Neural cell (in vitro differentiated cells): ENCODE measurements around the gene LARGE1. TPM values are rescaled to one million over a fixed set of nuclear protein-coding genes. Genes with fewer than 3 reads are reported as not detected.

Source experiments
- H2AFZ ChIP-seq: fragments of 200-600, 300-800 bp; sonication (generic), shearing (Covaris generic); 2 replicates; pipeline ENCODE4 v1.6.0; 2014; ENCODE audit warnings: low read depth, mild to moderate bottlenecking, antibody characterized with exemption, low read length, moderate library complexity
- H3F3A ChIP-seq: fragments of 200-600 bp; shearing (Covaris generic); 2 replicates; pipeline ENCODE4 v1.6.1; 2016; ENCODE audit warnings: mild to moderate bottlenecking, moderate library complexity, mixed read lengths, antibody characterized with exemption, low read length; ENCODE audit not compliant: insufficient read depth, poor library complexity, severe bottlenecking
- H3K27ac ChIP-seq: fragments of 200-600, 300-800 bp; sonication (generic), shearing (Covaris generic); 2 replicates; pipeline ENCODE4 v1.5.1; 2014; ENCODE audit warnings: mild to moderate bottlenecking, low read length, moderate library complexity
- H3K27me3 ChIP-seq: fragments of 300-800, 200-600 bp; sonication (generic), shearing (Covaris generic); 2 replicates; pipeline ENCODE4 v1.6.0; 2014; ENCODE audit warnings: mild to moderate bottlenecking, low read depth, low read length, moderate library complexity; ENCODE audit not compliant: insufficient read depth
- H3K36me3 ChIP-seq: fragments of 300-800, 200-600 bp; sonication (generic), shearing (Covaris generic); 2 replicates; pipeline ENCODE4 v1.5.1; 2014; ENCODE audit warnings: mild to moderate bottlenecking, antibody characterized with exemption, low read length, moderate library complexity; ENCODE audit not compliant: insufficient read depth
- H3K4me2 ChIP-seq: fragments of 300-800, 200-600 bp; sonication (generic), shearing (Covaris generic); 2 replicates; pipeline ENCODE4 v1.6.0; 2014; ENCODE audit warnings: mild to moderate bottlenecking, low read length
- H3K4me3 ChIP-seq: fragments of 300-800, 200-600 bp; sonication (generic), shearing (Covaris generic); 2 replicates; pipeline ENCODE4 v1.5.1; 2014; ENCODE audit warnings: mild to moderate bottlenecking, low read length, moderate library complexity
- H3K79me2 ChIP-seq: fragments of 200-600 bp; shearing (Covaris generic); replicated peaks from 2 replicates; pipeline ENCODE4 v1.6.0; 2014; ENCODE audit warnings: mild to moderate bottlenecking, low read length, moderate library complexity; ENCODE audit not compliant: insufficient read depth
- H3K9ac ChIP-seq: fragments of 300-800, 200-600 bp; sonication (generic), shearing (Covaris generic); 2 replicates; pipeline ENCODE4 v1.6.1; 2016; ENCODE audit warnings: mild to moderate bottlenecking, low read length, mixed read lengths
- H3K9me2 ChIP-seq: fragments of 200-600 bp; shearing (Covaris generic); 2 replicates; pipeline ENCODE4 v1.6.1; 2016; ENCODE audit warnings: mild to moderate bottlenecking, low read length, mixed read lengths; ENCODE audit not compliant: insufficient read depth
- H3K9me3 ChIP-seq: fragments of 200-600, 300-800 bp; sonication (generic), shearing (Covaris generic); 2 replicates; pipeline ENCODE4 v1.6.1; 2016; ENCODE audit warnings: mild to moderate bottlenecking, mixed run types, low read length, moderate library complexity, mixed read lengths
- H4K20me1 ChIP-seq: fragments of 200-600 bp; shearing (Covaris generic); 2 replicates; pipeline ENCODE4 v1.6.1; 2016; ENCODE audit warnings: mild to moderate bottlenecking, mixed run types; ENCODE audit not compliant: insufficient read depth
- EP300 ChIP-seq: fragments of 450-650 bp; conservative IDR thresholded peaks from 2 replicates; pipeline ENCODE4 v1.6.1; 2014; ENCODE audit warnings: antibody characterized with exemption, mild to moderate bottlenecking, moderate library complexity; ENCODE audit not compliant: poor library complexity, severe bottlenecking
- EZH2 ChIP-seq: fragments of 200-600, 300-800 bp; shearing (Covaris generic), sonication (generic); IDR thresholded peaks from 2 replicates; pipeline ENCODE4 v1.6.1; 2014; ENCODE audit warnings: antibody characterized with exemption, low read length, borderline replicate concordance, mild to moderate bottlenecking; ENCODE audit not compliant: insufficient read depth, poor library complexity, severe bottlenecking
- MXI1 ChIP-seq: fragments of 450-650 bp; conservative IDR thresholded peaks from 2 replicates; pipeline ENCODE4 v1.6.1; 2014; ENCODE audit warnings: antibody characterized with exemption, mild to moderate bottlenecking; ENCODE audit not compliant: poor library complexity, severe bottlenecking
- POLR2AphosphoS5 ChIP-seq: IDR thresholded peaks from 2 replicates; pipeline ENCODE4 v1.6.1; 2012
- RAD21 ChIP-seq: fragments of 450-650 bp; conservative IDR thresholded peaks from 2 replicates; pipeline ENCODE4 v1.6.1; 2014; ENCODE audit warnings: antibody characterized with exemption, mild to moderate bottlenecking, moderate library complexity
- SMC3 ChIP-seq: fragments of 450-650 bp; conservative IDR thresholded peaks from 2 replicates; pipeline ENCODE4 v1.6.1; 2014; ENCODE audit warnings: antibody characterized with exemption, mild to moderate bottlenecking, moderate library complexity; ENCODE audit not compliant: poor library complexity
- TAF1 ChIP-seq: IDR thresholded peaks from 2 replicates; pipeline ENCODE4 v1.6.1; 2012; ENCODE audit warnings: low read depth
- polyA plus RNA-seq: library from polyadenylated mRNA; depleted of rRNA; stranded (reverse); fragments of >200 nt; gene quantifications from 2 replicates; pipeline ENCODE4 v1.2.3, GENCODE V29; 2014
- TF ChIP-seq, protein P1 (sequence below): fragments of 450-650 bp; IDR thresholded peaks from 2 replicates; pipeline ENCODE4 v1.5.1; 2014; ENCODE audit warnings: antibody characterized with exemption, mild to moderate bottlenecking, moderate library complexity; ENCODE audit not compliant: poor library complexity, severe bottlenecking
- TF ChIP-seq, protein P2 (sequence below): IDR thresholded peaks from 2 replicates; pipeline ENCODE4 v1.6.1; 2012; ENCODE audit warnings: borderline replicate concordance

Gene LARGE1
- polyA plus RNA-seq, 1 donor from 2014 or later = 27.5 TPM

DNA sequence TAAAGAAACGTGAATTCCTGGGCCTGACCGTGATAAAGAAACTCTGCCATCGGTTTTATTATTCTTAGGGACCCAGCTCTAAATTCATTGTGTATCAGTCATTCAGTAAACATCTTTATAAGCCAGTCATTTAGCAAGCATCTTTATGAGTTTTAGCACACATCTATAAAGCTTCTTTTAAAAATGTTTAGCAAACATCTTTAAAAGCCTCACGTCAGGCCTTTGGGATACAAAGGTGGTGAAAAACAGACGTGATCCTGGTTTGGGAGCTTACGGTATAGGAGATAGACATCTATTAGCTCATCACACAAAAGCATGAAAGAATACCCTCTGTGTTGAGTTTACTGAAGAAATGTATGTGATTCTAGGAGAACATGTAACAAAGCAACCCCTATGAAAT, 320.2 kb downstream of the LARGE1 start:
- Histone ChIP-seq H3K27me3 (no peaks in the 10 kb centered on the region), H3K9ac (no peak overlapping the region), H2AFZ (no peak overlapping the region), H3K4me2 (no peak overlapping the region), H3F3A (no peaks in the 10 kb centered on the region), H3K27ac (no peak overlapping the region), H3K9me3 (no peaks in the 10 kb centered on the region), H3K36me3 (no peaks in the 10 kb centered on the region), H3K79me2 (no peaks in the 10 kb centered on the region), H3K9me2 (no peaks in the 10 kb centered on the region), H4K20me1 (no peaks in the 10 kb centered on the region), H3K4me3 (no peak overlapping the region)
- TF ChIP-seq SMC3 (no peak), RAD21 (no peak), MXI1 (no peak), TAF1 (no peak), POLR2AphosphoS5 (no peak), EZH2 (no peak), EP300 (no peak)
- TF ChIP-seq, protein P1, sequence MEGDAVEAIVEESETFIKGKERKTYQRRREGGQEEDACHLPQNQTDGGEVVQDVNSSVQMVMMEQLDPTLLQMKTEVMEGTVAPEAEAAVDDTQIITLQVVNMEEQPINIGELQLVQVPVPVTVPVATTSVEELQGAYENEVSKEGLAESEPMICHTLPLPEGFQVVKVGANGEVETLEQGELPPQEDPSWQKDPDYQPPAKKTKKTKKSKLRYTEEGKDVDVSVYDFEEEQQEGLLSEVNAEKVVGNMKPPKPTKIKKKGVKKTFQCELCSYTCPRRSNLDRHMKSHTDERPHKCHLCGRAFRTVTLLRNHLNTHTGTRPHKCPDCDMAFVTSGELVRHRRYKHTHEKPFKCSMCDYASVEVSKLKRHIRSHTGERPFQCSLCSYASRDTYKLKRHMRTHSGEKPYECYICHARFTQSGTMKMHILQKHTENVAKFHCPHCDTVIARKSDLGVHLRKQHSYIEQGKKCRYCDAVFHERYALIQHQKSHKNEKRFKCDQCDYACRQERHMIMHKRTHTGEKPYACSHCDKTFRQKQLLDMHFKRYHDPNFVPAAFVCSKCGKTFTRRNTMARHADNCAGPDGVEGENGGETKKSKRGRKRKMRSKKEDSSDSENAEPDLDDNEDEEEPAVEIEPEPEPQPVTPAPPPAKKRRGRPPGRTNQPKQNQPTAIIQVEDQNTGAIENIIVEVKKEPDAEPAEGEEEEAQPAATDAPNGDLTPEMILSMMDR = no peak
- TF ChIP-seq, protein P2, sequence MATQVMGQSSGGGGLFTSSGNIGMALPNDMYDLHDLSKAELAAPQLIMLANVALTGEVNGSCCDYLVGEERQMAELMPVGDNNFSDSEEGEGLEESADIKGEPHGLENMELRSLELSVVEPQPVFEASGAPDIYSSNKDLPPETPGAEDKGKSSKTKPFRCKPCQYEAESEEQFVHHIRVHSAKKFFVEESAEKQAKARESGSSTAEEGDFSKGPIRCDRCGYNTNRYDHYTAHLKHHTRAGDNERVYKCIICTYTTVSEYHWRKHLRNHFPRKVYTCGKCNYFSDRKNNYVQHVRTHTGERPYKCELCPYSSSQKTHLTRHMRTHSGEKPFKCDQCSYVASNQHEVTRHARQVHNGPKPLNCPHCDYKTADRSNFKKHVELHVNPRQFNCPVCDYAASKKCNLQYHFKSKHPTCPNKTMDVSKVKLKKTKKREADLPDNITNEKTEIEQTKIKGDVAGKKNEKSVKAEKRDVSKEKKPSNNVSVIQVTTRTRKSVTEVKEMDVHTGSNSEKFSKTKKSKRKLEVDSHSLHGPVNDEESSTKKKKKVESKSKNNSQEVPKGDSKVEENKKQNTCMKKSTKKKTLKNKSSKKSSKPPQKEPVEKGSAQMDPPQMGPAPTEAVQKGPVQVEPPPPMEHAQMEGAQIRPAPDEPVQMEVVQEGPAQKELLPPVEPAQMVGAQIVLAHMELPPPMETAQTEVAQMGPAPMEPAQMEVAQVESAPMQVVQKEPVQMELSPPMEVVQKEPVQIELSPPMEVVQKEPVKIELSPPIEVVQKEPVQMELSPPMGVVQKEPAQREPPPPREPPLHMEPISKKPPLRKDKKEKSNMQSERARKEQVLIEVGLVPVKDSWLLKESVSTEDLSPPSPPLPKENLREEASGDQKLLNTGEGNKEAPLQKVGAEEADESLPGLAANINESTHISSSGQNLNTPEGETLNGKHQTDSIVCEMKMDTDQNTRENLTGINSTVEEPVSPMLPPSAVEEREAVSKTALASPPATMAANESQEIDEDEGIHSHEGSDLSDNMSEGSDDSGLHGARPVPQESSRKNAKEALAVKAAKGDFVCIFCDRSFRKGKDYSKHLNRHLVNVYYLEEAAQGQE = no peak

DNA sequence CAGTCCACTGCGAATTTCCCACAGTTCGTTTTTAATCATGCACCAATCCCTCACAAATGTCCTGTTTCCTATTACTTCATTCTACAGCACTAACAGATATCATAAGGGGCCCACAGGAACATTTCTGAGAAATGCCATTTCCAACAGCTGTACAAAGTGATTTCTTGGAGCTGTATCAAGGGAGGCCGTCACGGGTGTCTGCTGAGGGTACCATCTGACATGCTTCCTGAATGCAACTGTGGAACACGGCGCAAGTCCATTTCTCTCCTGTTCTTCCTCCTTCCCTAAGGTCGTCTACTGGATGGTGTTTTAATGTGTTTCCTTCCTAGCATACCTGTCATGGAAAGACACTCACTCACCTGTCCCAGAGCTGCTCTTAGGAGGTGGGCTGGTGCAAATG, 320.7 kb downstream of the LARGE1 start:
- H3F3A ChIP-seq = no peaks in the 10 kb centered on the region
- no peaks in the 10 kb centered on the region for H3K79me2 ChIP-seq
- no peak overlapping the region for H3K9ac ChIP-seq
- H2AFZ ChIP-seq = no peak overlapping the region
- H4K20me1 ChIP-seq = no peaks in the 10 kb centered on the region
- H3K4me3 ChIP-seq = no peak overlapping the region
- no peaks in the 10 kb centered on the region for H3K36me3 ChIP-seq
- no peak overlapping the region for H3K4me2 ChIP-seq
- no peaks in the 10 kb centered on the region for H3K9me2 ChIP-seq
- H3K27me3 ChIP-seq = no peaks in the 10 kb centered on the region
- TF ChIP-seq, protein P2 = no peak
- TF ChIP-seq EZH2 (no peak), POLR2AphosphoS5 (no peak), MXI1 (no peak), TAF1 (no peak), EP300 (no peak), SMC3 (no peak), RAD21 (no peak)
- TF ChIP-seq, protein P1 = no peak
- H3K9me3 ChIP-seq = no peaks in the 10 kb centered on the region
- no peak overlapping the region for H3K27ac ChIP-seq
